HG02884 (cell line): ENCODE data around the gene KRTAP20-2.

ENCODE experiments used
- ATAC-seq: cut with Tn5 transposase; IDR thresholded peaks from one replicate; pipeline ENCODE4 v1.9.1; 2021; ENCODE audit warnings: mild to moderate bottlenecking, moderate library complexity; ENCODE audit not compliant: unreplicated experiment

The KRTAP20-2 gene

GRCh38 chr21:30634906-30635305 is at the start of gene KRTAP20-2:
Gene KRTAP20-2 (plus strand): TSS chr21:30635206. CDS start chr21:30635264, 58 bp downstream.
- ATAC-seq = no peak

GRCh38 chr21:30590297-30590696 is 44.7 kb upstream of the KRTAP20-2 start, which contains the start of gene KRTAP22-2:
Gene KRTAP22-2 (minus strand): TSS chr21:30590397.
- no peak for ATAC-seq

DNA sequence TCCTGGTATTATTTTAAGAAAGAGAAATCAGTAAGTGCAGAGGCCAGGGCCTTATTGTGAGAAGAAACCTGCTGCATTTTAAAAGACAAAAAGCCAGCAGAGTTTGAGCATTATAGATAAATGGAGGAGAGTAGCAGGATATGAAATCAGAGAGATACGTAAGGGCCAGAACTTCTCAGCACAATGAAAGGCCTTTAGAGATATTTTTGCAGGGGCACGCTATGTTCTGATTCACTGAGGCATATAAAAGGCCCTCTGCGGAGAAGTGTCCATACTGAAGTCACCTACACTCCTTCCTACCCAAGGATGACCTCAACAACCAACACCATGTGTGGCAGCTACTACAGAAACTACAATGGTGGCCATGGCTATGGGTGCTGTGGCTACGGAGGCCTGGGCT is 42.9 kb upstream of the KRTAP20-2 start, which contains the start of gene KRTAP6-3:
TSS of gene KRTAP6-3 (plus strand) at position 301 of the 400 bp plus-strand sequence. CDS start at position 307, 6 bp downstream.
- ATAC-seq = no peak

- ATAC-seq = no peak
Observed at GRCh38 chr21:30598802-30599201, 36.2 kb upstream of the KRTAP20-2 start, which contains the start of gene KRTAP6-2. Gene KRTAP6-2 (minus strand): TSS chr21:30598902. CDS start chr21:30598874, 28 bp downstream.

DNA sequence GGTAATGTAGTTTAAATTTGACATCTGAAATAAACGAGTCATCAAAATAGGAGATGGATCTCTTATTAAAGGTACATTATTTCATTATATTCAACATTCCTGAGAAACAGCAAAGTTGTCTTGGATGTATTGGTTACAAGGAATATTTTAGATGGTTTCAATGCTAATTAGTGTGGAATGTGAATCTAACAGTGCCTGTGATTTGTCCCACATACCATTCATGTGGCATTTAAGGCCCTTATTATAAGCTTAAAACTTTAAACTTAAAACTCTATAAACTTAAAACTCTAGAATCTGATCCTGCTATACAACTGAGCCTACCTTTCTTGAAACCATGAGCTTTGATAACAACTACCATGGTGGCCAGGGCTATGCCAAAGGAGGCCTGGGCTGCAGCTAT is 34.2 kb upstream of the KRTAP20-2 start, which contains the start of gene KRTAP22-1:
TSS of gene KRTAP22-1 (plus strand) at position 301 of the 400 bp plus-strand sequence.
- ATAC-seq = no peak

- ATAC-seq = no peak
Observed at GRCh38 chr21:30605968-30606367, 29.0 kb upstream of the KRTAP20-2 start.

- ATAC-seq = no peak
Observed at GRCh38 chr21:30612132-30612531, 22.9 kb upstream of the KRTAP20-2 start.

GRCh38 chr21:30613836-30614235 is 21.2 kb upstream of the KRTAP20-2 start, which contains the start of gene KRTAP6-1:
Gene KRTAP6-1 (minus strand): TSS chr21:30613930. CDS start chr21:30613904, 26 bp downstream.
- ATAC-seq = no peak

- no peak for ATAC-seq
Observed at GRCh38 chr21:30615199-30615598, 19.8 kb upstream of the KRTAP20-2 start.

DNA sequence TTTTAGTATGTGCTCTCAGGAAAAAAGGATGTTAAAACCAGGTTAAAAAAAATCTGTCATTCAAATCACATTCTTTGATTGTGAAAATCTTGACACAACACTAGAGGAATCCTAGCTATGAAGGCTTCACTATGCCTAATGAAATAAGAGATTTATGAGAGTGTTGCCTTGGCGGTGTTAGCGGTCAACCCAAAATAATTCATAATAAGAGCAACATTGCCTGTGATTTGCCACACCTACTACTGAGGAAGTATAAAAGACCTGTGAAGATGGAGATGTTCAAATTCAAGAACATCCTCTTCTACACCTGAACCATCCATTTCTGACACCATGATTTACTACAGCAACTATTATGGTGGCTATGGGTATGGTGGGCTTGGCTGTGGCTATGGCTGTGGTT is 18.9 kb upstream of the KRTAP20-2 start, which contains the start of gene KRTAP20-1:
TSS of gene KRTAP20-1 (plus strand) at position 301 of the 400 bp plus-strand sequence. CDS start at position 331, 30 bp downstream.
- no peak for ATAC-seq

DNA sequence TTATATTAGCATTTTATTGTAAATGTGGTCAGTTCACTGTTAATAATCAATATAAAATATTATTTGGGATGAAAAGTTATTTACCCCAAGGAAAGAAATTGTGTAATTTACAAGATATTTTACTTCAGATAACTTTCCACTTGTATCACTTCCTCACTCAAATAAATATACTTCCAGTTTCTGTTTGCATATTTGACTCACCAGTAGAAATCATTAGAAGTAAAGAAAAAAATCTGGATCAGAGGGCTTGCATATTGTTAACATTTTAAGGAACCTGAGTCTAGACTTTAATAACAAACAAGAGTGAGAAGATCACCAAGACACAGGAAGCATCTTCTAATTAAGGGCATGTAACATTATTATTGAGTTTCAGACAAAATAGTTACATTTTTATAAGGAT is 14.9 kb upstream of the KRTAP20-2 start:
- ATAC-seq = no peak

DNA sequence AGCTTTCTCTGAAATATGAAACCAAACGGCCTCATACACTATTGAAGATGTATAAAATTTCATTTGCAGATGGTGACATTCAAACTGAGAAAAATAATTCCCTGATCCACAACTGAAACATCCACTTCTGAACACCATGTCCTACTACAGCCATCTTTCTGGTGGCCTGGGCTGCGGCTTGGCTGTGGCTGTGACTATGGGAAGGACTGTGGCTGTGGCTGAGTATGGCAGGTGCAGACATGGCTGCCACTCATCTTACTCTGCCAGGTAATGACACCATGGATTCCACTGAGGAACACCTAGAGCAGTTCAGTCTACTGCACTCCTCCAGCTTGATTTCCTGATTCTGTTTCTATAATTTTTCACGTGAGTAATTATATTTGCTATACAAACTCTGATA is 14.5 kb upstream of the KRTAP20-2 start, which contains the start of gene KRTAP20-4:
TSS of gene KRTAP20-4 (plus strand) at position 106 of the 400 bp plus-strand sequence.
- no peak for ATAC-seq

- no peak for ATAC-seq
Observed at GRCh38 chr21:30623362-30623761, 11.6 kb upstream of the KRTAP20-2 start.

- ATAC-seq = no peak
Observed at GRCh38 chr21:30625449-30626165, 9.4 kb upstream of the KRTAP20-2 start.

GRCh38 chr21:30628109-30628508 is 6.9 kb upstream of the KRTAP20-2 start:
- ATAC-seq = no peak

GRCh38 chr21:30629200-30629599 is 5.8 kb upstream of the KRTAP20-2 start:
- ATAC-seq = no peak

- ATAC-seq = no peak
Observed at GRCh38 chr21:30638686-30639085, 3.7 kb downstream of the KRTAP20-2 start.

- ATAC-seq = no peak
Observed at GRCh38 chr21:30642564-30642963, 7.6 kb downstream of the KRTAP20-2 start, which contains the start of gene KRTAP20-3. Gene KRTAP20-3 (plus strand): TSS chr21:30642864.

DNA sequence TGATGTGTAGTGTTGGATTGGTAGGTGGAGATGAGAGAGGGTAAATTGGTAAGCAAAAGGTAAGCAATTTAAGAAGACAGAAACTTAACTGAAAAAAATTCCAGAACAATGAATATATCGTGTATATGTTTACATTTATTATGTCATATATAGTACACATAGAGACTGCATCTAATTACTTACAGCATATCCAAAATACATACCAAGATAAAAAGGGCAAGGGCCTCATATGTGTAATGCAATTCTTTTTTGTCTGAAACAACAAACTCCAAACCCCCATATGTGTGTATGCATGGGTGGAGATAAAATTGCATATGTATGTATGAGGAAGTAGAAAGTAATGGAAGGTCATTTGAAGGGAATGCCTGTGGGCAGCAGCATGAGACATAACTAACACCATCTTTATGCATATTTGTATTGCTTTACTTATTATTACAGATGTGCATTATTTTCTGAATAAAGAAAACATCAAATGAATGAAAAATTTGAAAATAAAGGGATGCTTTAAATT is 12.0 kb downstream of the KRTAP20-2 start:
- ATAC-seq = no peak

DNA sequence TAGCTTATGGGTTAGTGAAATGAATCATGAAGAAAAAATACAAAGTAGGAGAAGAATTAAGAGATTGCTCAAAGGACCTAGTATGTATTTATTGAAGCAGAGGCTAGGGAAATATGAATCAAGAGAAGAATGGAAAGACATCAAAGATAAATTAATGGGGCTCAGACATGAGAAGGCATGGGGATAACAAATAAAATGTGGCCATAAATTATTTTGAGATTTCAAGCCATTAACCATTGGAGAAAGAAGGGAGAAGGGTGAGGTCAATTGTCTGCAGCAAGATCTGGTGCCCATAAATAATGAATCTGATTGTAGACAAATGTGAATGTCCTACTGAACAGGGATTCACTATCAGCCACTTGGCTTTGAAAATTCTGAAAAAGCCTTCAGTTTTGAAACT is 17.9 kb downstream of the KRTAP20-2 start:
- no peak for ATAC-seq

DNA sequence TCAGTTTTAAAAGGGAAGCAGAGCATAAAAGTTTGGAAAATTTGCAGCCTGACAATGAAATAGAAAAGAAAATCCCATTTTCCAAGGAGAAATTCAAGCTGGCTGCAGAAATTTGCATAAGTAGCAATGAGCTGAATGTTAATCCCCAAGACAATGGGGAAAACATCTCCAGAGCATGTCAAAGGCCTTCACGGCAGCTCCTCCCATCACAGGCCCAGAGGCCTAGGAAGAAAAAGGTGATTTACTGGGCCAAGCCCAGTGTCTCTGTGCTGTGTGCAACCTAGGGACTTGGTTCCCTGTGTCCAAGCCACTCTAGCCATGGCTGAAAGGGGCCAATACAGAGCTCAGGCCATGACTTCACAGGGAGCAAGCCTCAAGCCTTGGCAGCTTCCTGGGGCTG is 33.8 kb downstream of the KRTAP20-2 start:
- ATAC-seq = no peak
